Measurements from ENCODE around the gene TENM4.

TENM4 gene

GRCh38 chr11:79290761-79291160, 150.1 kb downstream of the TENM4 start:
- no peak for DNase-seq

- DNase-seq, result no peak
Observed at GRCh38 chr11:79287952-79288351, 152.9 kb downstream of the TENM4 start.

GRCh38 chr11:79285756-79286155, 155.1 kb downstream of the TENM4 start:
- no peak for DNase-seq

- DNase-seq, result no peak
Observed at GRCh38 chr11:79276736-79277325, 164.0 kb downstream of the TENM4 start.

- DNase-seq, result no peak
Observed at GRCh38 chr11:79274636-79275331, 166.0 kb downstream of the TENM4 start.

GRCh38 chr11:79273781-79274180, 167.0 kb downstream of the TENM4 start:
- no peak for DNase-seq

GRCh38 chr11:79269611-79270307, 171.1 kb downstream of the TENM4 start:
- no peak for DNase-seq

- DNase-seq, result no peak
Observed at GRCh38 chr11:79266396-79266795, 174.4 kb downstream of the TENM4 start.

GRCh38 chr11:79265756-79266322, 175.0 kb downstream of the TENM4 start:
- DNase-seq, result no peak

GRCh38 chr11:79264284-79264683, 176.5 kb downstream of the TENM4 start:
- no peak for DNase-seq

- DNase-seq, result no peak
Observed at GRCh38 chr11:79263001-79263400, 177.8 kb downstream of the TENM4 start.

GRCh38 chr11:79262221-79262620, 178.6 kb downstream of the TENM4 start:
- no peak for DNase-seq

- DNase-seq, result no peak
Observed at GRCh38 chr11:79261684-79262083, 179.1 kb downstream of the TENM4 start.

- no peak for DNase-seq
Observed at GRCh38 chr11:79259800-79260199, 181.0 kb downstream of the TENM4 start.

GRCh38 chr11:79258576-79258975, 182.3 kb downstream of the TENM4 start:
- DNase-seq, result no peak

- no peak for DNase-seq
Observed at GRCh38 chr11:79255965-79256364, 184.9 kb downstream of the TENM4 start.

- DNase-seq, result no peak
Observed at GRCh38 chr11:79253280-79253679, 187.6 kb downstream of the TENM4 start.

GRCh38 chr11:79249295-79249993, 191.4 kb downstream of the TENM4 start:
- DNase-seq, result no peak

- no peak for DNase-seq
Observed at GRCh38 chr11:79244798-79245197, 196.0 kb downstream of the TENM4 start.

- no peak for DNase-seq
Observed at GRCh38 chr11:79244241-79244772, 196.5 kb downstream of the TENM4 start.

- DNase-seq, result no peak
Observed at GRCh38 chr11:79243422-79244210, 197.2 kb downstream of the TENM4 start.

GRCh38 chr11:79242616-79243015, 198.2 kb downstream of the TENM4 start:
- DNase-seq, result no peak

All from stimulated activated CD4-positive, alpha-beta T cell treated with anti-CD3 and anti-CD28 coated beads, Interleukin-4, amount 100 ng/mL, for 1 hour (primary cell).